Measurements from ENCODE around the gene DUSP7.

Gene DUSP7

GRCh38 chr3:52072020-52072419 lies 15.6 kb upstream of the DUSP7 start:
- no peak for DNase-seq (ENCODE audit: low read depth)
- TF ChIP-seq CTCF (conservative IDR thresholded peaks at IDR 0.05; ENCODE audit: low read depth, low read length): no peak

DNA sequence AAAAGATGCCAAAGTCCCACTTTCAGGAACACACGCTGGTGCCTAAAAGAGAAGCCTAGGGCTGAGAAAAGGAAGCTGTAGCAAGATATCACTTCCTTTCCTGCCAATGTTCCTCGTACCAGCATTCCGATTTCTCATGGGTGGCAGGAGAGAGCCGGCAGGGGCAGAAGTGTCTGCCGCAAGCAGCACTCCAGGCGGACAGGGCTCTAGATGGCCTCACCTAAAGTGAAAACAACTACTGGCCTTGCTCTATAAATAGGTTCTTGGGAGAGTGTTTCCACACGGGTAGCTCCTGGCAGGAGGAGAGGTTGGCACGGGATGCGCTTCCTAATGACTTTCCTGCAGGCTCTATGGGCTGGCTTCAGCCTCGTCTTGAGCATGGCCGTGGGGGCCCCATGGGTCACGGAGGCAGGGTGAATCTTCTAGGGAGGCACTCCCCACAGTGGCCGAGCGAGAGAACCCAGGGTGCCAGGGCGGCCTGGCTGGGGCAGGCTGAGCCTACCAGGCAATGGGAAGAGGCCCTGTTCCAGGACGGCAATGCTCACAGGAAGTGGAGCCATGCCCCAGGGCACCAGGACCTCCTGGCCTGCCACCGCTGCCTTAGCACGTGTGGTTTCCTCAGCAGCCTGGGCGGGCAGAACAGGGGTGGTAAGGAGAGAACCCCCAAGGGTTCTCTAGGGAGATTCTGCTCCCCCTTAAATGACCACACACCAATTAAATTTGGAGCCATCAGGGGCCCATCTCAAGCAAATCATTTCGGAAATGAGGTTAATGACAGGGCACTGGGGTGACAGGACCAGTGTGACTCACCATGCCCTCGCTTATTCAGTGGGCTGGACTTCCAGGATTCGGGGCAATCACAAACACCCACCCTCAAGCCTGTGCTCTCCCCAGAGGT lies 14.6 kb upstream of the DUSP7 start:
- H3K4me3 ChIP-seq (ENCODE audit: low read depth, low read length): no peak overlapping the region
- DNase-seq (ENCODE audit: low read depth): no peak
- TF ChIP-seq CTCF (conservative IDR thresholded peaks at IDR 0.05; ENCODE audit: low read depth, low read length): no peak

More at GRCh38 chr3:52072020-52072419, 15.6 kb upstream of the DUSP7 start:
- no peak overlapping the region for H3K4me3 ChIP-seq (ENCODE audit: low read depth, low read length)

- no peak for DNase-seq (ENCODE audit: low read depth)
- TF ChIP-seq CTCF (conservative IDR thresholded peaks at IDR 0.05; ENCODE audit: low read depth, low read length): no peak
- H3K4me3 ChIP-seq (ENCODE audit: low read depth, low read length): no peak overlapping the region
Measured at GRCh38 chr3:52069855-52070254, 13.5 kb upstream of the DUSP7 start.

DNA sequence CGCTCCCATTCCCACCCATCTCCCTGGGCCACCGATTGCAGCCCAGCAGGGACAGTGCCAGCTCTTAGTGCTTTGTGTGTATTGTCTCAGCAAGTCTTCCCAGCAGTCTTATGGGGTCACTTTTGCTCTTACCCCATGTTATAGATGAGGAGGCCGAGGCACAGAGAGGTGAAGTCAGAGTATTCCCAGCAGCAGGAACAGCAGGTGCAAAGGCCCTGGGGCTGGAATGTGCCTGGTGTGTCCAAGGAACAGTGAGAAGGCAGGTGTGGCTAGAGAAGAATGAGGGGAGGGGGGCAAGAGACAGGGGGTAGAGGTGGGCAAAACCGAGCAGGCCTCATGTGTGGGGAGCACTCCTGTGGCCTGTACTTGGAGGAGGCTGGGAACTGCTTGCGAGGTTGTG lies 12.8 kb upstream of the DUSP7 start:
- TF ChIP-seq CTCF (conservative IDR thresholded peaks at IDR 0.05; ENCODE audit: low read depth, low read length): no peak
- no peak overlapping the region for H3K4me3 ChIP-seq (ENCODE audit: low read depth, low read length)
- DNase-seq (ENCODE audit: low read depth): no peak

DNA sequence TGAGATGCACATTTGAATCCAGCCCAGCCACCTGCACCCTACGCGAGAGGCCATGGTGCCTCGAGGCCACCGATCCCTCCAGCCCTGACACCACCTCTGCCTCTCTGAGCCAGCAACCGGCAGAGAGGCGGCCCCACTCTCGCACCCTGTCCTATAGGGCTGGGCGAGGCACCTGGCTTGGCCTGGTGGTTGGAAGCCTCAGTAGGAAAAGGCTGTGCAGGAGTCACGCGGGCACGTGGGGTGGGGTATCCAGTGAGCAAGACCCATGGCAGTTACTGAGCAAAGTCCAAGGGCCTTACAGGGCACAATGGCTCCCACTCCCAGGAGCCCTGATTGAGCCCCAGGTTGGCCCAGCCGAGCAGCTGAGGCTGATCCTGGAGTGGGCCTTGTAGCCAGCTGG lies 12.4 kb upstream of the DUSP7 start:
- TF ChIP-seq CTCF (conservative IDR thresholded peaks at IDR 0.05; ENCODE audit: low read depth, low read length): no peak
- no peak for DNase-seq (ENCODE audit: low read depth)
- H3K4me3 ChIP-seq (ENCODE audit: low read depth, low read length): no peak overlapping the region

DNA sequence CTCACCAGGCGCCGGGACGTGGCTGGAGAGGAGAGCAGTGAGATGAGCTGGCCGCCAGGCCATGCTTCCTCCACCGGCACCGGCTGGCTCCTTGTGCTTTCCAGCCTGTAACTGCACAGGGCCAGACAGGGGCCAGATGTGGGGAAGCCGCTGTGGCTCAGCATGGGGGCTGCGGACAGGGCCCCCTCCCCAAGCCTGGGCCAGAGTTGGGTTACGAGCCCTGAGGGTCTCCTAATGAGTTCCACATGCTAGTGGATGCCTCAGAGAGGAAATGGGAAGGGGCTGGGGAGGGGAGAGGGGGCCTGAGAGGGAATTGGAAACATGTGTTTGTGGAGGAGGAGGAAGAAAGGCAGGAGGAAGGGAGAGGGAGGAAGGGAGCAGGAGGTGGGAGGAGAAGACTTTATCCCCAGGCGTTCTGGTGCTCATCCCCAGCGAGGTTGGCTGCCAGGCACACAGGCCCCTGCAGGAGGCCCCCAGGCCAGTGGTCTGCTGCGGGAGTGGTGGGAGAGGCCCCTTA lies 11.7 kb upstream of the DUSP7 start:
- TF ChIP-seq CTCF (conservative IDR thresholded peaks at IDR 0.05; ENCODE audit: low read depth, low read length): no peak
- peak; percentile 65 for DNase-seq (ENCODE audit: low read depth)
- H3K4me3 ChIP-seq (ENCODE audit: low read depth, low read length): no peak overlapping the region

DNA sequence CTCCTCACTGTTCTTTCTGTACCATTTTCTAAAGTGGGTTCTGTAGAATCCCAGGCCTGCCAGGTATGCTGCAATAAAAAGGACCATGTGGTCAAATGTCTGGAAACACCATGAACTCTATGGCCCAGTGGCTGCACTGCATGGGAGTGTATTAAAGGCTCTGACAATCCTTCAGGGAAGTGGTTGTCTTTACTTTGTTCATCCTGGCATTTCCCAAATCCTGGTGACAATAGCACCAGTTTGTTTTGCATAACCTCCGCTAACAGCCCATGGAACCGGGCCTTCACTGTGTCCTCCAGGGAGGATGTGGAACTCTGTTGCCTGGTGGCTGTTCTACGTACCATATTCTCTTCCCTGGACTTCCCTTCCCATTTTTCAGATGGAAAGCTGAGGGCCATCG lies 11.2 kb upstream of the DUSP7 start:
- H3K4me3 ChIP-seq (ENCODE audit: low read depth, low read length): no peak overlapping the region
- no peak for DNase-seq (ENCODE audit: low read depth)
- no peak for TF ChIP-seq CTCF (conservative IDR thresholded peaks at IDR 0.05; ENCODE audit: low read depth, low read length)
